IMR-90 (cell line): ENCODE data around the gene ABHD5. TPM values are rescaled to one million over a fixed set of nuclear protein-coding genes. Genes with fewer than 3 reads are reported as not detected.

ENCODE experiments used
- ATAC-seq: fragments of 200-7000 bp; cut with Tn5 transposase; 2 replicates; pipeline ENCODE4 v1.9.1; 2020; ENCODE audit warnings: low read depth, mild to moderate bottlenecking, moderate library complexity
- BruUV-seq: library from RNA; stranded (reverse); fragments of 400-500 nt; replicated peaks from 2 replicates; lab custom pipeline; 2021; lab: Mats Ljungman, UMichigan
- CTCF ChIA-PET: fragments of 300-600 bp; formaldehyde crosslinking; extraction: SDS; loops from one replicate; lab custom pipeline; 2021; ENCODE audit warnings: antibody characterized with exemption; lab: Yijun Ruan, JAX
- POLR2A ChIA-PET: fragments of 300-600 bp; sonication (Branson Sonifier 250); formaldehyde crosslinking; loops from one replicate; lab custom pipeline; 2022; ENCODE audit warnings: antibody characterized with exemption; ENCODE audit not compliant: unreplicated experiment; lab: Charles Lee
- DNase-seq: peaks from one replicate; pipeline ENCODE4 v3.0.0; 2013
- H2AFZ ChIP-seq: replicated peaks from 2 replicates; pipeline ENCODE3; 2013; ENCODE audit warnings: low read length, mild to moderate bottlenecking; ENCODE audit not compliant: poor library complexity
- H2AK5ac ChIP-seq: 2 replicates; pipeline ENCODE4 v1.6.1; 2013; ENCODE audit warnings: low read depth, low read length, inconsistent platforms
- H2AK9ac ChIP-seq: replicated peaks from 2 replicates; pipeline ENCODE3; 2013; ENCODE audit warnings: mild to moderate bottlenecking, low read depth, low read length, moderate library complexity; ENCODE audit not compliant: poor library complexity
- H2BK120ac ChIP-seq: 2 replicates; pipeline ENCODE4 v1.6.1; 2013; ENCODE audit warnings: low read depth, low read length, inconsistent platforms
- H2BK15ac ChIP-seq: 3 replicates; pipeline ENCODE4 v1.6.1; 2013; ENCODE audit warnings: low read depth, low read length, inconsistent platforms
- H2BK20ac ChIP-seq: 2 replicates; pipeline ENCODE4 v1.6.1; 2013; ENCODE audit warnings: low read depth, mild to moderate bottlenecking, inconsistent platforms, low read length, moderate library complexity
- H2BK5ac ChIP-seq: 2 replicates; pipeline ENCODE4 v1.6.1; 2013; ENCODE audit warnings: mild to moderate bottlenecking, low read depth, low read length, inconsistent platforms; ENCODE audit not compliant: poor library complexity, severe bottlenecking
- H3K14ac ChIP-seq: replicated peaks from 2 replicates; pipeline ENCODE4 v1.6.1; 2013; ENCODE audit warnings: low read depth, low read length, inconsistent platforms
- H3K18ac ChIP-seq: 2 replicates; pipeline ENCODE4 v1.6.1; 2013; ENCODE audit warnings: low read depth, low read length, control low read depth
- H3K23ac ChIP-seq: 2 replicates; pipeline ENCODE4 v1.6.1; 2013; ENCODE audit warnings: low read depth, low read length, inconsistent platforms
- H3K27ac ChIP-seq: 2 replicates; pipeline ENCODE4 v1.5.1; 2013; ENCODE audit warnings: mild to moderate bottlenecking, control low read depth, low read length; ENCODE audit not compliant: insufficient read depth
- H3K27me3 ChIP-seq: 2 replicates; pipeline ENCODE4 v1.6.1; 2013; ENCODE audit warnings: low read length; ENCODE audit not compliant: control insufficient read depth, insufficient read depth
- H3K36me3 ChIP-seq: 2 replicates; pipeline ENCODE4 v1.6.1; 2013; ENCODE audit warnings: low read length, mixed read lengths; ENCODE audit not compliant: control insufficient read depth, insufficient read depth
- H3K4ac ChIP-seq: 2 replicates; pipeline ENCODE4 v1.6.1; 2013; ENCODE audit warnings: low read depth, low read length, inconsistent platforms
- H3K4me1 ChIP-seq: 2 replicates; pipeline ENCODE4 v1.6.1; 2013; ENCODE audit warnings: low read length, mixed read lengths; ENCODE audit not compliant: control insufficient read depth, insufficient read depth
- H3K4me2 ChIP-seq: 2 replicates; pipeline ENCODE4 v1.6.1; 2013; ENCODE audit warnings: low read depth, mild to moderate bottlenecking, control low read depth, low read length, moderate library complexity
- H3K4me3 ChIP-seq: 2 replicates; pipeline ENCODE4 v1.5.1; 2013; ENCODE audit warnings: low read depth, mild to moderate bottlenecking, control low read depth, low read length, moderate library complexity; ENCODE audit not compliant: insufficient read depth
- H3K56ac ChIP-seq: 2 replicates; pipeline ENCODE4 v1.6.1; 2013; ENCODE audit warnings: low read length, inconsistent platforms; ENCODE audit not compliant: insufficient read depth; ENCODE audit errors: extremely low read depth
- H3K79me1 ChIP-seq, 2 experiments: 2 replicates each; pipeline ENCODE4 v1.6.1; 2013; ENCODE audit warnings: low read length in 2 of 2, inconsistent platforms in 1 of 2, low read depth in 1 of 2
- H3K9ac ChIP-seq: 2 replicates; pipeline ENCODE4 v1.6.1; 2013; ENCODE audit warnings: low read depth, low read length, control low read depth
- H3K9me1 ChIP-seq: 2 replicates; pipeline ENCODE4 v1.6.1; 2013; ENCODE audit warnings: low read length, inconsistent platforms; ENCODE audit not compliant: insufficient read depth
- H3K9me3 ChIP-seq: 2 replicates; pipeline ENCODE4 v1.6.1; 2013; ENCODE audit warnings: low read length; ENCODE audit not compliant: control insufficient read depth, insufficient read depth
- H4K20me1 ChIP-seq: 2 replicates; pipeline ENCODE4 v1.6.1; 2013; ENCODE audit warnings: low read length, inconsistent platforms; ENCODE audit not compliant: insufficient read depth
- H4K5ac ChIP-seq: 2 replicates; pipeline ENCODE4 v1.6.1; 2013; ENCODE audit warnings: mild to moderate bottlenecking, low read depth, low read length, control low read depth
- H4K8ac ChIP-seq, 2 experiments: 2 replicates each; pipeline ENCODE4 v1.6.1; 2013; ENCODE audit warnings: low read depth in 2 of 2, low read length in 2 of 2, control low read depth in 1 of 2, inconsistent platforms in 1 of 2
- H4K91ac ChIP-seq: 2 replicates; pipeline ENCODE4 v1.6.1; 2013; ENCODE audit warnings: low read depth, low read length, inconsistent platforms; ENCODE audit not compliant: insufficient read depth
- CEBPB ChIP-seq: IDR thresholded peaks from 2 replicates; pipeline ENCODE4 v1.6.1; 2012; ENCODE audit warnings: low read depth, low read length, improper control_type of control experiment
- CHD1 ChIP-seq: IDR thresholded peaks from 2 replicates; pipeline ENCODE4 v1.6.1; 2012; ENCODE audit warnings: low read depth, low read length, improper control_type of control experiment
- MAFK ChIP-seq: IDR thresholded peaks from 2 replicates; pipeline ENCODE4 v1.6.1; 2012; ENCODE audit warnings: low read depth, low read length, improper control_type of control experiment
- MAZ ChIP-seq: IDR thresholded peaks from 2 replicates; pipeline ENCODE4 v1.6.1; 2012; ENCODE audit warnings: low read depth, mild to moderate bottlenecking, low read length, improper control_type of control experiment, moderate library complexity, borderline replicate concordance
- NFE2L2 ChIP-seq: fragments of 150-350 bp; IDR thresholded peaks from 2 replicates; pipeline ENCODE4 v1.6.1; 2016; ENCODE audit warnings: low read depth, mild to moderate bottlenecking, low read length
- POLR2A ChIP-seq: IDR thresholded peaks from 2 replicates; pipeline ENCODE4 v1.6.1; 2012; ENCODE audit warnings: mild to moderate bottlenecking, low read depth, low read length
- RAD21 ChIP-seq: IDR thresholded peaks from 2 replicates; pipeline ENCODE4 v1.6.1; 2012; ENCODE audit warnings: low read length, improper control_type of control experiment
- RCOR1 ChIP-seq: IDR thresholded peaks from 2 replicates; pipeline ENCODE4 v1.6.1; 2012; ENCODE audit warnings: mild to moderate bottlenecking, low read length, improper control_type of control experiment; ENCODE audit not compliant: insufficient replicate concordance
- SMC3 ChIP-seq: fragments of 150-350 bp; IDR thresholded peaks from 2 replicates; pipeline ENCODE4 v1.6.1; 2016; ENCODE audit warnings: low read depth, mild to moderate bottlenecking, antibody characterized with exemption, low read length, moderate library complexity
- USF2 ChIP-seq: fragments of 150-350 bp; IDR thresholded peaks from 2 replicates; pipeline ENCODE4 v1.6.1; 2017; ENCODE audit warnings: mild to moderate bottlenecking, antibody characterized with exemption, low read length, low read depth
- WGBS, 2 experiments: methylation state at CpG; one replicate each; pipeline versions ENCODE4 v1.1.5 to v1.1.7; 2013; ENCODE audit warnings: missing lambda C conversion rate in 2 of 2; ENCODE audit not compliant: insufficient read length in 1 of 2; ENCODE audit errors: extremely low coverage in 2 of 2; 5-methylcytosine and 5-hydroxymethylcytosine counted together
- dilution Hi-C: fragments of 300-500 bp; cut with HindIII; formaldehyde crosslinking; loops from one replicate; pipeline ENCODE4 v1.14.3; 2018; ENCODE audit warnings: low sequenced_read_pairs; ENCODE audit not compliant: unreplicated experiment
- in situ Hi-C: fragments of 300-500 bp; cut with MboI; formaldehyde crosslinking; loops from 3 replicates; pipeline ENCODE4 v1.14.3; 2019; ENCODE audit warnings: low sequenced_read_pairs, inconsistent platforms, mixed read lengths
- intact Hi-C: fragments of 100-400 bp; cut with micrococcal nuclease; formaldehyde crosslinking; loops from 2 replicates; pipeline ENCODE4 v1.10.0; 2022
- polyA plus RNA-seq, 3 experiments: library from polyadenylated mRNA; depleted of rRNA; stranded (reverse); fragments of >200 nt; gene quantifications; 2 replicates each; pipeline ENCODE4 v1.2.3, GENCODE V29; 2012; ENCODE audit warnings: low replicate concordance in 1 of 3
- total RNA-seq: library from RNA; depleted of rRNA; stranded (reverse); fragments of >200 nt; gene quantifications from 2 replicates; pipeline ENCODE4 v1.2.3, GENCODE V29; 2012
- TF ChIP-seq, protein P1 (sequence below): conservative IDR thresholded peaks from 2 replicates; pipeline ENCODE4 v1.5.1; 2012; ENCODE audit warnings: mild to moderate bottlenecking, low read depth, low read length, improper control_type of control experiment
- TF ChIP-seq, protein P2 (sequence below): fragments of 150-350 bp; IDR thresholded peaks from 2 replicates; pipeline ENCODE4 v1.6.1; 2016; ENCODE audit warnings: low read depth, mild to moderate bottlenecking, low read length, moderate library complexity, borderline replicate concordance

ABHD5 gene
- total and polyA plus RNA-seq, 2 of the 4 experiments (the other 2 are of a cell fraction) = 15.8 to 33.2 TPM

- ATAC-seq (no peak), DNase-seq (no peak)
- Histone ChIP-seq H4K8ac (no peak overlapping the region), H3K9ac (no peak overlapping the region), H4K5ac (no peak overlapping the region), H3K79me1 (peaks cover 6 to 10% of the 10 kb centered on the region in 2 experiments; a peak in 2 of 4 replicates), H3K14ac (no peak overlapping the region), H3K18ac (no peak overlapping the region), H3K36me3 (no peaks in the 10 kb centered on the region), H3K56ac (no peak overlapping the region), H3K27me3 (no peaks in the 10 kb centered on the region), H2BK20ac (no peak overlapping the region), H2AK5ac (no peak overlapping the region), H2BK15ac (no peak overlapping the region), H2AK9ac (no peak overlapping the region), H2AFZ (no peak overlapping the region), H3K23ac (no peak overlapping the region), H3K9me3 (no peaks in the 10 kb centered on the region), H3K4ac (no peak overlapping the region), H3K27ac (no peak overlapping the region), H3K4me2 (no peak overlapping the region), H3K4me1 (0 out of 2 replicates have a peak, but pooled peaks cover 2% of the 10 kb centered on the region), H4K20me1 (no peaks in the 10 kb centered on the region), H4K91ac (no peak overlapping the region), H2BK120ac (no peak overlapping the region), H2BK5ac (no peak overlapping the region), H3K9me1 (peaks cover 4% of the 10 kb centered on the region; the same call in 1 of the 2 replicates), H3K4me3 (no peak overlapping the region)
- BruUV-seq = no TSS peak
- CTCF ChIA-PET = no interaction called here
- in situ Hi-C loops = loop anchor here (5.0 kb wide), 1 partner anchor 65 kb away; the partner anchor contains the start of gene ANO10
- intact Hi-C loops = no loop called here
- dilution Hi-C loops = no loop called here
- TF ChIP-seq RCOR1 (no peak), RAD21 (no peak), CHD1 (no peak), SMC3 (no peak), POLR2A (no peak), MAZ (no peak), MAFK (no peak), CEBPB (no peak), USF2 (no peak), NFE2L2 (no peak)
- TF ChIP-seq, protein P1, sequence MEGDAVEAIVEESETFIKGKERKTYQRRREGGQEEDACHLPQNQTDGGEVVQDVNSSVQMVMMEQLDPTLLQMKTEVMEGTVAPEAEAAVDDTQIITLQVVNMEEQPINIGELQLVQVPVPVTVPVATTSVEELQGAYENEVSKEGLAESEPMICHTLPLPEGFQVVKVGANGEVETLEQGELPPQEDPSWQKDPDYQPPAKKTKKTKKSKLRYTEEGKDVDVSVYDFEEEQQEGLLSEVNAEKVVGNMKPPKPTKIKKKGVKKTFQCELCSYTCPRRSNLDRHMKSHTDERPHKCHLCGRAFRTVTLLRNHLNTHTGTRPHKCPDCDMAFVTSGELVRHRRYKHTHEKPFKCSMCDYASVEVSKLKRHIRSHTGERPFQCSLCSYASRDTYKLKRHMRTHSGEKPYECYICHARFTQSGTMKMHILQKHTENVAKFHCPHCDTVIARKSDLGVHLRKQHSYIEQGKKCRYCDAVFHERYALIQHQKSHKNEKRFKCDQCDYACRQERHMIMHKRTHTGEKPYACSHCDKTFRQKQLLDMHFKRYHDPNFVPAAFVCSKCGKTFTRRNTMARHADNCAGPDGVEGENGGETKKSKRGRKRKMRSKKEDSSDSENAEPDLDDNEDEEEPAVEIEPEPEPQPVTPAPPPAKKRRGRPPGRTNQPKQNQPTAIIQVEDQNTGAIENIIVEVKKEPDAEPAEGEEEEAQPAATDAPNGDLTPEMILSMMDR = no peak
- TF ChIP-seq, protein P2, sequence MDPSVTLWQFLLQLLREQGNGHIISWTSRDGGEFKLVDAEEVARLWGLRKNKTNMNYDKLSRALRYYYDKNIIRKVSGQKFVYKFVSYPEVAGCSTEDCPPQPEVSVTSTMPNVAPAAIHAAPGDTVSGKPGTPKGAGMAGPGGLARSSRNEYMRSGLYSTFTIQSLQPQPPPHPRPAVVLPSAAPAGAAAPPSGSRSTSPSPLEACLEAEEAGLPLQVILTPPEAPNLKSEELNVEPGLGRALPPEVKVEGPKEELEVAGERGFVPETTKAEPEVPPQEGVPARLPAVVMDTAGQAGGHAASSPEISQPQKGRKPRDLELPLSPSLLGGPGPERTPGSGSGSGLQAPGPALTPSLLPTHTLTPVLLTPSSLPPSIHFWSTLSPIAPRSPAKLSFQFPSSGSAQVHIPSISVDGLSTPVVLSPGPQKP = no peak
- POLR2A ChIA-PET = no interaction called here
- no CpG with 5 or more reads among the region's 2 CpGs for WGBS, 2 experiments
Observed at GRCh38 chr3:43686700-43687498, 3.8 kb upstream of the ABHD5 start.
